NK-92 treated with Interleukin-12 subunit alpha and Interleukin-12 subunit beta, amount 100 ng/mL, for 24 hours (cell line): ENCODE results near the gene RTN4RL1.
"Not testable (repeated sequence)": the region's sequence is repeated elsewhere in the genome, so short reads cannot be mapped to it uniquely, and the experiment has no call there.

Source experiments
- DNase-seq: peaks from one replicate; lab custom pipeline; 2025; lab: John Stamatoyannopoulos, UW

RTN4RL1 gene

DNA sequence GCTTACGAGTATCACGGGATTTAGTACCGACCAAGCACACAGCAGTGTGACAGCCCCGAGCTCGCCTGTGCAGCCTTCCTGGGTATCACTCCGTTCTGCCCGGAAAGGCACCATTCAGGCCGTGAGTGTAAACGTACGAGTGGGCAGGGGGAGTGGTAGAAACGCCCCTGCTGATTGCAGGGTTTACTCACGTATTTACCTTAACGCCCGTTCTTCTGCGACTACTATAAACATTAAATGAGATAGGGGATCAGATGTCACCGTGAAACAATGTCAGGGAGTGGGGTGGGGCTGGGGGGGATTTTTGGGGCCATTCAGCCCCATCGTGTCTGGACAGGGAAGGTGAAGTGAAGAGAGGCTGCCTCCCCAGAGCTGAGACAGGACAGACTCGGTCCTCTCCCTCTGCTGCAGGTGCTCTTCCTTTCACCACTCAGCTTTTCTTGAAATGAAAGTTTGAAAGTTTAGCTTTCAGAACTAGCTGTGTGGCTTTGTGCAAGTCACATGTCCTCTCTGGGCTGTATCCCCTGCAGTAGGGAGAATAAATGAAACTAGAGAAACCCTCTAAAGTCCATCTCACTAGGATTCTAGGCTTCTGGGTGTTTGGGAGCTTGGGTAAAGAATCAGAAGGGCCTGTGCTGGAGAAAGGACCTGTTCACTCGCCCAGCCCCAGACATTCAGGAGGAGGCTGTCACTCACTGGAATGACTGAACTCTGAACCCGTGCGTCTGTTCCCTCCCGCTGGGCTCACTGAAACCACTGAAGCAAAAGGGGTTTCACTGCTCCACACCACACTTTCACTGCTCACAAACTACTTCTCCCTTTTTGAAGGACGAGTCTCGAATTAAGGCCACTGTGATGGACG, 128.7 kb downstream of the RTN4RL1 start:
- no peak for DNase-seq

GRCh38 chr17:1895479-1895878, 129.7 kb downstream of the RTN4RL1 start:
- DNase-seq = not testable (repeated sequence)

DNA sequence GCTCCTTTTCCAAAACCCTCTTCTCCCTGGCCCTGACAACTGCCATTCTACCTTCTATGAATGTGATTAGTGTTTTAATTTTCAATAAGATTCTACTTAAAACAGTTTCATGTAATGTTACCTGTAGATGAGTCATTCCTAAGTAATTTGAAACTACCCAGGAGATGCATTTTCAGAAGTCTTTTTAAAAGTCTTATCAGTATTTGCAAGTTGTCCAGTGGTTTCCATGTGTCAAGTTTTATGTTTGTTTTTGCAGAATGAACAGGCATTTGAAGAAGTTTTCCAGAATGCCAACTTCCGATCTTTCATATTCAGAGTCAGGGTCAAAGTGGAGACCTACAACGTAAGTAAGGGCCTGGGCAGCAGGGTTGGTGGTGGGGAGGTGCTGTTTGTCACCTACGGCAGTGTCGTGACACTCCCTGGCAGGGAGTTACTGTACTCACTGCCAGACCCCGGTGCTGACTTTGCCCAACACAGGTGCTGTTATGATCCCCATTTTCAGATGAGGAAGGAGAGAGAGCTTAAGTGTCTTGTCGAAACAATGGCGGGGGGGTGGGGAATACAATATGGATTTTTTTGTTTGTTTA, 130.3 kb downstream of the RTN4RL1 start:
- DNase-seq = no peak

DNA sequence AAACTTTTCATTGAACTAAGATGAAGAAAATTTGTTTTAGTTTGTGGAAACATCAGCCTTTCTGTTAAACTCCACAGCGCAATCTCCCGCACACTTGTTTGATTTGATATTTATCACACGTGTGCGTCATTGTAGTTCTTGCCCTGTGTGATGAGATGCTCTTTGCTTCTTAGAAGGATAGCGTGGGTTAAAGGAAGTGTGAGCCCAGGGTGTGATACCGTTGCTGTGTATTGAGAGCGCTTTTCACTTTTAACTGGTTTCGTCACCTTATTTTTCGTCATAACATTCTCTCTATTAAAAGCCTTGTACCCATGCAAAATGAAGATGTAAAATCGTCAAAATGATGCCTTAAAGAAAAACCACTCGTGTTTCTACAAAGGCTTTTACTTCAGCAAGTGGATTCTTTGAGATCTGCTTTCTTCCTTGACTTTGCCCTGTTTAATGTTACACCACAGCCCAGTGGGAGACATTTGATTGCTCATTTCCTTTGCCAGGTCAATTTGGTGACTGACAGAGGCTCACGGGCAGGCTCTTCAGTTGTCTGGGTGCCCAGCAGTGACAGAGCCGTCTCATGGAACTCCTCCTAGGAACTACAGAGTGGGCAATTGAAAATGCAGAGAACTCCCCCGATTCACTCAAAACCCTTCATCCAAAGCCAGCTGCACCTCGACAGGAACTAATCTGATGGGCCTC, 134.2 kb downstream of the RTN4RL1 start:
- DNase-seq = no peak

DNA sequence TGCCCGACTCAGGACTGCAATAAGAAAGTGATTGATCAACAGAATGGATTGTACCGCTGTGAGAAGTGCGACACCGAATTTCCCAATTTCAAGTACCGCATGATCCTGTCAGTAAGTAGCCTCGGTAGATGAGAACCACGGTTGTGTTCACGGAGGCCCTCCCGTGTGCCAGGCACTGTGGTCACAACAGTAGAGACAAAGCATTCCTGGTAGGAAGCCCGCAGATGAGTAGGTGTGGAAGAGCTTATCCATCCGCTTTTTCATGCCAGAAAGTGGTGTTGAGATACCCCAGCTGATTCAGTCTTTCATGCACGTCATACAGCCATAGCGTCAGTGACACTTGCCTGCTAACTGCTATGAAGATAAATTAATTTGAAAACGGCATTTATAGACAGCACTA, 136.4 kb downstream of the RTN4RL1 start:
- DNase-seq = no peak
